ENCODE results near the gene MACROD2. TPM values are rescaled to one million over a fixed set of nuclear protein-coding genes. Genes with fewer than 3 reads are reported as not detected.

The MACROD2 gene
- total RNA-seq, 2 donors from 2014 or later, result 0.95 to 4.2 TPM

DNA sequence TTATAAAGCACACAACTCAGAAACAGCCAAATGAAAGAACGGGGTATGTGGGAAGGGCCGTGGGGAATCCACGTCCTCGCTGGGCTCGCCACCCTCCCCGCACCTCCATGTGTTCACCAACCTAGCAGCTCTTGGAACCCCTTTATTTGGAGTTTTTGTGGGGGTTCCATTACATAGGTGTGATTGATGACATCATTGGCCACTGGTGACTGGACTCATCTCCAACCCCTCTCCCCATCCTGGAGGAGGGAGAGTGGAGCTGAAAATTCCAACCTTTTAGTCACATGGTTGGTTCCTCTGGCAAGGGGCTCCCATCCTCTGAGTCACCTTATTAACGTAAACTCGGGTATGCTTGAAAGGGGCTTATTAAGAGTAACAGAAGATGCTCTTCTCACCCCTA, 934.1 kb downstream of the MACROD2 start:
- DNase-seq (ENCODE audit: low spot score) (no peak), ATAC-seq (ENCODE audit: insufficient number of reproducible peaks, low FRiP score, low read depth) (no peak)
- H3K4me1 ChIP-seq (ENCODE audit: control insufficient read depth in 1 of 2, low read depth in 2 of 2), result peaks cover 0 to 6% of the 10 kb centered on the region in 2 donors
- no peak for TF ChIP-seq CTCF (IDR thresholded peaks at IDR 0.05)
- H3K4me3 ChIP-seq, result no peak overlapping the region
- H3K9me3 ChIP-seq, result no peaks in the 10 kb centered on the region
- no peak overlapping the region for H3K27ac ChIP-seq
- no peaks in the 10 kb centered on the region for H3K36me3 ChIP-seq
- H3K27me3 ChIP-seq (replicated peaks; ENCODE audit: insufficient read depth), result no peaks in the 10 kb centered on the region

DNA sequence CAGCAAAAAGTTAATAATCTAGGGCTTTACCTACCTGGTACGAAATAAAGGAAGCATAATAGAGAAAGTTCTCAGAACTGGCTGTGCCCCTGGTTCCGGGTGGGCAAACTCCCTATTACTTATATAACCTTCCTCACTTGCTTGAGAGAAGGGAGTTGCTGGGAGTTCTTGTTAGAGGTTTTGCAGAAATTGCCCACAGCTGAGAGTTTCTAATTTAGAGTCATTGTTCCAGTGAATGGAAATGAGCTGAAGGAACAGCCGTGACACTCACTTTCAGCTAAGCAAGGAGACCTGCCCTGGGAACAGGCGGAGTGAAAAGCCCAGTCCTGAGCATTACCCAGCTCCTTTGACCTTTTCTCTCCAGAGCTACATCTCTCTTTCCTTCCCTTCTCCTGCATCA, 936.7 kb downstream of the MACROD2 start:
- Histone ChIP-seq H3K4me3 (no peak overlapping the region), H3K27me3 (replicated peaks; ENCODE audit: insufficient read depth) (no peaks in the 10 kb centered on the region), H3K36me3 (no peaks in the 10 kb centered on the region), H3K27ac (no peak overlapping the region), H3K4me1 (ENCODE audit: control insufficient read depth in 1 of 2, low read depth in 2 of 2) (no peaks in the 10 kb centered on the region), H3K9me3 (no peaks in the 10 kb centered on the region)
- ATAC-seq (ENCODE audit: insufficient number of reproducible peaks, low FRiP score, low read depth) (no peak), DNase-seq (ENCODE audit: low spot score) (no peak)
- no peak for TF ChIP-seq CTCF (IDR thresholded peaks at IDR 0.05)

DNA sequence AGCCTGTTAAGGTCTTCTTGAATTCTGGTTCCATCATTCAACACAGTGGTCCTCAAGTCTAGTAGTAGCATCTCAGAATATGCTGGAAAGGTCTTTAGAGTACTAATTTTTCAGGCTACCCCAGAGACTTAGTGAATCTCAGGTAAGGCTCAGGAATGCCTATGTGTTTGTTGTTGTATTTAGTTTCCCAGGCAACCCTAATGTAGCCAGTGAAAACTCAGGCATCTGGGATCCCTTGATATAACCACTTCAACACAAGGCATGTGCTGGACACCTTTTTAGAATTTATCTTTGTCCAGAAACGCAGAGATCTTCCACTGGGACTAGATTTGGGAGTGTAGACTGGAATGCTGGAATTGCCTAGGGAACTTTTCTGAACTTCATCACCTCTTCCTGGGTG, 940.0 kb downstream of the MACROD2 start:
- Histone ChIP-seq H3K27me3 (replicated peaks; ENCODE audit: insufficient read depth) (no peaks in the 10 kb centered on the region), H3K9me3 (no peaks in the 10 kb centered on the region), H3K27ac (no peak overlapping the region), H3K4me3 (no peak overlapping the region), H3K36me3 (no peaks in the 10 kb centered on the region), H3K4me1 (ENCODE audit: control insufficient read depth in 1 of 2, low read depth in 2 of 2) (no peaks in the 10 kb centered on the region)
- TF ChIP-seq CTCF (IDR thresholded peaks at IDR 0.05), result no peak
- no peak for ATAC-seq (ENCODE audit: insufficient number of reproducible peaks, low FRiP score, low read depth)
- no peak for DNase-seq (ENCODE audit: low spot score)

GRCh38 chr20:14937021-14937420, 941.7 kb downstream of the MACROD2 start:
- Histone ChIP-seq H3K4me1 (ENCODE audit: control insufficient read depth in 1 of 2, low read depth in 2 of 2) (no peaks in the 10 kb centered on the region), H3K27ac (no peak overlapping the region), H3K9me3 (no peaks in the 10 kb centered on the region), H3K4me3 (no peak overlapping the region), H3K27me3 (replicated peaks; ENCODE audit: insufficient read depth) (no peaks in the 10 kb centered on the region), H3K36me3 (no peaks in the 10 kb centered on the region)
- ATAC-seq (ENCODE audit: insufficient number of reproducible peaks, low FRiP score, low read depth) (no peak), DNase-seq (ENCODE audit: low spot score) (no peak)
- TF ChIP-seq CTCF (IDR thresholded peaks at IDR 0.05), result no peak

DNA sequence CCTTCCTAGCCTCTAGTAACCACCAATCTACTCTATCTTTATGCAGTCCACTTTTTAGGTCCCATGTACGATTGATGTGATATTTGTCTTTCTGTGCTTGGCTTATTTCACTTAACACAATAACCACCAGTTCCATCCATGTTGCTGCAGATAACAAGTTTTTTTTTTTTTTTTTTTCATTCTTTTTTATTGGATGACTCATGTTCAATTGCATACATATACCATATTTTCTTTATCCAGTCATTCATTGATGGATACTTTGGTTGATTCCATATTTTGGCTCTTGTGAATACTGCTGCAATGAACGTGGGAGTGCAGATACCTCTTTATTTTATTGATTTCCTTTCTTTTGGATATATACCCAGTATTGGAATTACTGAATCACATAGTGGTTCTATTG, 942.5 kb downstream of the MACROD2 start:
- H3K4me3 ChIP-seq, result no peak overlapping the region
- H3K36me3 ChIP-seq, result no peaks in the 10 kb centered on the region
- DNase-seq (ENCODE audit: low spot score) (no peak), ATAC-seq (ENCODE audit: insufficient number of reproducible peaks, low FRiP score, low read depth) (no peak)
- no peak for TF ChIP-seq CTCF (IDR thresholded peaks at IDR 0.05)
- no peak overlapping the region for H3K27ac ChIP-seq
- no peaks in the 10 kb centered on the region for H3K9me3 ChIP-seq
- no peaks in the 10 kb centered on the region for H3K27me3 ChIP-seq (replicated peaks; ENCODE audit: insufficient read depth)
- H3K4me1 ChIP-seq (ENCODE audit: control insufficient read depth in 1 of 2, low read depth in 2 of 2), result no peaks in the 10 kb centered on the region
